Activated naive CD4-positive, alpha-beta T cell treated with anti-CD3 and anti-CD28 coated beads, Interleukin-2, amount 10 ng/mL, durations not matched to agents 7 days and 5 days (primary cell): ENCODE measurements around the gene NR5A1.

Source experiments
- CTCF ChIA-PET: fragments of 350-600 bp; sonication (Branson Sonifier 250); formaldehyde crosslinking; loops from one replicate; lab custom pipeline; 2021; ENCODE audit warnings: antibody characterized with exemption; lab: Charles Lee
- DNase-seq: peaks from one replicate; pipeline ENCODE4 v3.0.0-alpha.2; 2020
- H3K27ac Mint-ChIP-seq: one replicate; pipeline ENCODE4 v1.8.0; 2021; ENCODE audit warnings: mild to moderate bottlenecking, moderate library complexity, mixed read lengths
- H3K27me3 Mint-ChIP-seq: one replicate; pipeline ENCODE4 v1.8.0; 2021; ENCODE audit warnings: mild to moderate bottlenecking, mixed read lengths
- H3K36me3 Mint-ChIP-seq: one replicate; pipeline ENCODE4 v1.8.0; 2021; ENCODE audit warnings: mixed read lengths
- H3K4me1 Mint-ChIP-seq: one replicate; pipeline ENCODE4 v1.8.0; 2021; ENCODE audit warnings: mixed read lengths
- H3K4me3 Mint-ChIP-seq: one replicate; pipeline ENCODE4 v1.8.0; 2021; ENCODE audit warnings: mild to moderate bottlenecking, moderate library complexity, mixed read lengths
- H3K9me3 Mint-ChIP-seq: one replicate; pipeline ENCODE4 v1.8.0; 2021; ENCODE audit warnings: mixed read lengths

NR5A1 gene

GRCh38 chr9:124458441-124458840 is 48.8 kb downstream of the NR5A1 start:
- Mint-ChIP-seq H3K27ac (no peak overlapping the region), H3K4me3 (no peak overlapping the region), H3K4me1 (no peaks in the 10 kb centered on the region), H3K9me3 (no peaks in the 10 kb centered on the region), H3K27me3 (peaks cover 26% of the 10 kb centered on the region), H3K36me3 (no peaks in the 10 kb centered on the region)
- DNase-seq: no peak
- CTCF ChIA-PET: no interaction called here

- H3K36me3 Mint-ChIP-seq: no peaks in the 10 kb centered on the region
- no peak overlapping the region for H3K4me3 Mint-ChIP-seq
- CTCF ChIA-PET: no interaction called here
- H3K4me1 Mint-ChIP-seq: no peaks in the 10 kb centered on the region
- H3K27ac Mint-ChIP-seq: no peak overlapping the region
- H3K27me3 Mint-ChIP-seq: peaks cover 28% of the 10 kb centered on the region
- DNase-seq: no peak
- H3K9me3 Mint-ChIP-seq: no peaks in the 10 kb centered on the region
Measured at GRCh38 chr9:124457887-124458431, 49.2 kb downstream of the NR5A1 start.

DNA sequence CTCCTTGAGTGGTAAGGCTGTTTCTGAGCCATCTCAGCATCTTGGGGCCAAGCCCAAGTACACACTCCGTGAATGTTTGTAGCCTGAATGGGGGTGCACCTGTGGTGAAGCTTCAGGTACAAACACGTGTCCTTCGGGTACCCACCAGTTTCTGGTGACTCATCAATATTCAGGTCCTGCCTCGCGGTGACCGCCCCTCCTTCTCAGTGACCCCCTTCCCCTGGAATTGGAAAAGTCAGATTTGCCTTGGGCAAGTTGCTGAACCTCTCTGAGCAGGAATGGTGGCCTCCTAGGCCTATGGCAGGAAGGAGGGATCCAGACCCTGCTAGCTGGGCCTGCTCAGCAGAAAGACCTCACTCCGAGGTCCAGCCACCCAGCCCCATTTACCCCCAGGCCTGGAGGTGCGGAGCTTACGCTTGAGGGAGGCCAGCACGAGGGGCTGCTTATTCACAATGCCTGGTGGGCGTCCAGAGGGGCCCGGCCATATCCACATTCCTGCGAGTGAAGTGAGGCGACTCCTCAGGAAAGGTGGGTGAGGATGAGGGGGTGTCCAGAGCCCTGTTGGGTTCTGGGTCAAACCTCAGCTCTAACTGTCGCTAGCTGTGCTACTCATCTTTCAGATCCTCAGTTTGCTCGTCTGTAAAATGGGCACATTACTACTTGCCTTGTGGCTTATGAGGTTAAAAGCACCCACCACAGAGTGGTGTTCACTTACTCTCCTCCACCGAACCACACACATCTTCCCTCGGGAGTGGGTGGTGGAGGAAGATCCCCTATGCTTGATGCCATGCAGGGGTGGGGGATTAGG is 49.9 kb downstream of the NR5A1 start:
- CTCF ChIA-PET: interaction anchor here (1.3 kb wide), 1 partner anchor 8 kb away, joined by 3 read pairs; no protein-coding TSS in a partner anchor
- H3K4me3 Mint-ChIP-seq: no peak overlapping the region
- H3K9me3 Mint-ChIP-seq: no peaks in the 10 kb centered on the region
- DNase-seq: no peak
- no peaks in the 10 kb centered on the region for H3K4me1 Mint-ChIP-seq
- no peaks in the 10 kb centered on the region for H3K36me3 Mint-ChIP-seq
- H3K27ac Mint-ChIP-seq: no peak overlapping the region
- peaks cover 30% of the 10 kb centered on the region for H3K27me3 Mint-ChIP-seq

GRCh38 chr9:124456341-124457078 is 50.7 kb downstream of the NR5A1 start:
- Mint-ChIP-seq H3K27me3 (peaks cover 33% of the 10 kb centered on the region), H3K27ac (no peak overlapping the region), H3K4me1 (no peaks in the 10 kb centered on the region), H3K36me3 (no peaks in the 10 kb centered on the region), H3K4me3 (no peak overlapping the region), H3K9me3 (no peaks in the 10 kb centered on the region)
- no peak for DNase-seq
- CTCF ChIA-PET: interaction anchor here (1.3 kb wide), 1 partner anchor 9 kb away, joined by 3 read pairs; no protein-coding TSS in a partner anchor

DNA sequence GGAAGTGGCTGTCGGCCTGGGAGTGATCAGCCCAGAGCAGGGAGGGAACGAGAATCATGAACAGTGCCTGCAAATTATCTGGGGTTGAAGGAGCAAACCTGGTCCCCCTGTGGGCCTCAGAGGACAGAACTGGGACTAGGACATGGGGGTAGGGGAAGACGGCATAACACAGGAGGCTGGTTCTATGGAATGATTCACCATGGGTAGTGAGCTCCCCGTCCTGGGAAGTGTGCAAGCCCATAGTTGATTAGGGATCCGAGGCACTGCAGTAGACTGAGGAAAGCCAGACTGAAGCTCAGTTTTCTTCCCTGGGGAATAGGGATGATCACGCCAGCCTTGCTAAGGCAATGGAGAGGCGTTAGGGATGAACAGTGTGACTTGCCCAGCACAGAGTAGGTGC is 51.4 kb downstream of the NR5A1 start:
- H3K27ac Mint-ChIP-seq: no peak overlapping the region
- H3K36me3 Mint-ChIP-seq: no peaks in the 10 kb centered on the region
- CTCF ChIA-PET: interaction anchor here (1.3 kb wide), 1 partner anchor 10 kb away, joined by 3 read pairs; no protein-coding TSS in a partner anchor
- no peaks in the 10 kb centered on the region for H3K4me1 Mint-ChIP-seq
- no peak overlapping the region for H3K4me3 Mint-ChIP-seq
- DNase-seq: no peak
- no peaks in the 10 kb centered on the region for H3K9me3 Mint-ChIP-seq
- peaks cover 39% of the 10 kb centered on the region for H3K27me3 Mint-ChIP-seq

DNA sequence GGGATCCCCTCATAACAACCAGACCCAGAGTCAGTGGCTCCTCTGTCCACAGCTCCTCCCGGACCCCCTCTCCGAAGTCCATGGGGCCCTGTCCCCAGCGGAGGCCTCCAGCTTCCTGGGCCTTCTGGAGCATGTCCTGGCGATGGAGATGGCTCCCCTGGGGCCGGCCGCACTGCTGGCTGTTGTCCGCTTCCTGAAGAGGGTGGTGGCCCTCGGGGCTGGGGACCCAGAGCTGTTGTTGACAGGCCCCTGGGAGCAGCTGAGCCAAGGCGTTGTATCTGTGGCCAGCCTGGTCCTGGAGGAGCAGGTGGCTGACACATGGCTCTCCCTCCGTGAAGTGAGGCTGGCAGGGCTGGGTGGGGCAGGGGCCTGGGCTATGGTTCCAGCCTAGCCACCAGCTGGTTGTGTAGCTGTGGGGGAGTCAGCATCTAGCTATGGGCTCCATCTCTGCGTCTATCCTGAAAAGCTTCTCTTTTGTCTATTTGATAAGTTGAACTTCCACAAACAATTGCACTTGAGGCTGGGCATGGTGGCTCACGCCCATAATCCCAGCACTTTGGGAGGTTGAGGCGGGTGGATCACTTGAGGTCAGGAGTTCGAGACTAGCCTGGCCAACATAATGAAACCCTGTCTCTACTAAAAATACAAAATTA is 52.3 kb downstream of the NR5A1 start:
- CTCF ChIA-PET: no interaction called here
- no peaks in the 10 kb centered on the region for H3K36me3 Mint-ChIP-seq
- no peak overlapping the region for H3K4me3 Mint-ChIP-seq
- H3K27ac Mint-ChIP-seq: no peak overlapping the region
- no peak for DNase-seq
- H3K9me3 Mint-ChIP-seq: no peaks in the 10 kb centered on the region
- peaks cover 48% of the 10 kb centered on the region for H3K27me3 Mint-ChIP-seq
- H3K4me1 Mint-ChIP-seq: peaks cover 3% of the 10 kb centered on the region

DNA sequence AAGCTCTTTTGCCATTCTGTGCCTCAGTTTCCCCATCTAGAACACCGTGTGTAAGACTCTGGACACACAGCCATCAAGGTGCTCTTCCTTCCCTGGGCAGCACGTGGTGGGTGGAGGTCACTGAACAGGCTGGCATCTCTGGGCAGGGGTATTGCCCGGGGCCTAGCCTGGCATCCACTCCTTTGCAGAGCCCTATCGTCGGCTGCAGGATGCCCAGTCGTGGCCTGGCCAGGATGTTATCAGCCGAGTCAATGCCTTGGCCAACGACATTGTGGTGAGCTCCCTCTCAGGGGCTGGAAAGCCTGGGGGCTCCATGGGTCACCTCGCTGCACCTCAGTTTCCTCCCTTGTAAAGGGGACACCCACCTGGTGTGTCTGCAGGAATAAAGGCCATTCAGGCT is 52.9 kb downstream of the NR5A1 start:
- peaks cover 3% of the 10 kb centered on the region for H3K4me1 Mint-ChIP-seq
- CTCF ChIA-PET: interaction anchor here (0.6 kb wide), 1 partner anchor 18 kb away, joined by 3 read pairs; no protein-coding TSS in a partner anchor
- no peaks in the 10 kb centered on the region for H3K9me3 Mint-ChIP-seq

DNA sequence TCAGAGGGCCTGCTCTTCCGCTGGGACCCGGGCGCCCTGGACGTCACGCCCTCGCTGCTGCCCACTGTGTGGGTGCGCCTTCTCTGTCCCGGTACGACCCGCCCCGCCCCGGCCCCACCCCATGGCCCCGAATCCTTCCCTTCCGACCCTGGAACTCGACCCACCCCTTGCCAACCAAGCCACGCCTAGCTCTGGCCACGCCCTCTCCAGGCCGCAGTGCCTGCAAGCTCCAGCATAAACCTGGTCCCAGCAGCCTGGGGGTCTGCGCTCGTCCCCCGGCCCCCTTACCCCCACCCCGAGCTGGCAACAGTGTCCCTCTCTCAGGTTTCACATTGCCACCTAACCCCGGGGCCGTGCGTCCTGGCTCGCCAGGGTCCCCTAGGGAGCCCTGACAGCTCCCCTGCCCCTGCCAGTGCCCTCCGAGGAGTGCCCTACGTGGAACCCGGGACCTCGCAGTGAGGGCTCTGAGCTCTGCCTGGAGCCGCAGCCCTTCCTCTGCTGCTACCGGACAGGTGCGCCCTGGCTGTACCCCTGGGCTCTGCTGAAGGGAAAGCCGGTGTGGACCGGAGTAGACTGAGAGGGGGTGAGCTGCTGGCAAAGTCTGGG is 53.5 kb downstream of the NR5A1 start:
- no peak for DNase-seq
- H3K4me1 Mint-ChIP-seq: peaks cover 3% of the 10 kb centered on the region
- H3K27ac Mint-ChIP-seq: no peak overlapping the region
- no peak overlapping the region for H3K4me3 Mint-ChIP-seq
- H3K9me3 Mint-ChIP-seq: no peaks in the 10 kb centered on the region
- H3K36me3 Mint-ChIP-seq: no peaks in the 10 kb centered on the region
- CTCF ChIA-PET: interaction anchor here (0.6 kb wide), 1 partner anchor 18 kb away, joined by 3 read pairs; no protein-coding TSS in a partner anchor
- H3K27me3 Mint-ChIP-seq: peaks cover 59% of the 10 kb centered on the region

More for the DNA sequence above, 52.9 kb downstream of the NR5A1 start:
- Mint-ChIP-seq H3K4me3 (no peak overlapping the region), H3K36me3 (no peaks in the 10 kb centered on the region), H3K27me3 (peaks cover 55% of the 10 kb centered on the region), H3K27ac (no peak overlapping the region)
- no peak for DNase-seq

GRCh38 chr9:124452841-124453585 is 54.2 kb downstream of the NR5A1 start:
- Mint-ChIP-seq H3K4me3 (no peak overlapping the region), H3K4me1 (peaks cover 3% of the 10 kb centered on the region), H3K36me3 (no peaks in the 10 kb centered on the region), H3K9me3 (no peaks in the 10 kb centered on the region), H3K27me3 (peaks cover 61% of the 10 kb centered on the region), H3K27ac (no peak overlapping the region)
- DNase-seq: no peak
- CTCF ChIA-PET: no interaction called here

DNA sequence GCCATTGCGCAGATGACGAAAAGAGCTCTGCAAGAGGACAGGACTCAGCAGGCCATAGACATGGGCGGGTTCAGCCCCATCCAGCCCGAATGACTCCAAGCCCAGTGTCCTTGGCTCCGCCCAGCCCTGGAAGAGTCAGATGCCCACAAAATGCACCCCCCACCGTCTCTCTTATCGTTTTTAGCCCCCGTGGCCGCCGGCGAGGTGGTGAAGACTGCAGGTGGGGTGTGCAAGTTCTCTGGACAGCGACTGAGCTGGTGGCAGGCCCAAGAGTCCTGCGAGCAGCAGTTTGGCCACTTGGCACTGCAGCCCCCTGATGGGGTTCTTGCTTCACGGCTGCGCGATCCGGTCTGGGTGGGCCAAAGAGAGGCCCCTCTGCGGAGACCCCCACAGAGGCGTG is 54.9 kb downstream of the NR5A1 start:
- H3K4me1 Mint-ChIP-seq: peaks cover 3% of the 10 kb centered on the region
- H3K4me3 Mint-ChIP-seq: no peak overlapping the region
- no peak for DNase-seq
- peaks cover 62% of the 10 kb centered on the region for H3K27me3 Mint-ChIP-seq
- no peak overlapping the region for H3K27ac Mint-ChIP-seq
- H3K36me3 Mint-ChIP-seq: no peaks in the 10 kb centered on the region
- CTCF ChIA-PET: no interaction called here
- H3K9me3 Mint-ChIP-seq: no peaks in the 10 kb centered on the region

GRCh38 chr9:124450931-124451661 is 56.1 kb downstream of the NR5A1 start:
- CTCF ChIA-PET: no interaction called here

DNA sequence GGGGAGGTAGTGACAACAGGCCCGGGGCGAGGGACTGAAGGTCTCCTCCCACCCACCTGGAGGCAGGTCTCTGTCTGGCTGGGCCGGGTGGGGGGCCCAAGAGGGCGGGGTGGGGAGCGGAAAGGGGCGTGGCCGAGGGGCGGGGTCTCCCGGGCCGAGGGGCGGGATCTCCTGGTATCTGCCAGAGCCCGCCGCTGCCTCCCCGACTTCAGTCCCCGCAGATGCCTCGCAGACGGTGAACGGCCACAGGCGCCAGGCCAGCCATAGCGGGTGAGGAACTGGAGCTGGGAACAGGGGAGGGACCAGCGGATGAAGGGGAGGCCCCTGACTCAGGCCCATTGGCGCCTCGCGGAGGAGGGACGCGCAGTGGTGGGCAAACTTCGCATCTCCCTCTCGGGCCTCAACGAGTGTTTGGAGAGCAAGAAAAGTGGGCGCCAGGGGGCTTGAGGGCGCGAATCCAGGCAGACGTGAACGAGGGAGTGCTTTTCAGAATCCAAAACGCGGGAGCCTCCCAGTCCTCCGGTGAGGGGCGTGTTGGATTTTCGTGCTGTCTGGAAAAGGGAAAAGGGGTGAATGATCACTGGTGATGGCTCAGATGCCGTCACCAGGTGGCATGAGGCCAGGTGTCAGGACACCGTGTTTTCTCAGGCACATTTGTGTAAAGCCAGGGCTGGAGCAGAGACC is 56.8 kb downstream of the NR5A1 start, which contains the start of gene ADGRD2:
Gene ADGRD2 (plus strand): TSS at position 211 of the 684 bp plus-strand sequence. CDS start 1,216 bp downstream, outside the sequence.
- CTCF ChIA-PET: no interaction called here
- H3K4me3 Mint-ChIP-seq: no peak within 1 kb of the TSS

More at GRCh38 chr9:124450931-124451661, 56.1 kb downstream of the NR5A1 start:
- Mint-ChIP-seq H3K27ac (no peak overlapping the region), H3K4me1 (peaks cover 3% of the 10 kb centered on the region), H3K4me3 (no peak overlapping the region), H3K36me3 (no peaks in the 10 kb centered on the region), H3K27me3 (peaks cover 67% of the 10 kb centered on the region), H3K9me3 (no peaks in the 10 kb centered on the region)
- no peak for DNase-seq

More for the DNA sequence above, 56.8 kb downstream of the NR5A1 start, which contains the start of gene ADGRD2:
- no peaks in the 10 kb centered on the region for H3K9me3 Mint-ChIP-seq
- DNase-seq: peak; percentile 30
- H3K36me3 Mint-ChIP-seq: no peaks in the 10 kb centered on the region
- H3K4me1 Mint-ChIP-seq: peaks cover 3% of the 10 kb centered on the region
- H3K27ac Mint-ChIP-seq: no peak within 1 kb of the TSS
- H3K27me3 Mint-ChIP-seq: peaks cover 67% of the 10 kb centered on the region
